Stimulated activated CD4-positive, alpha-beta T cell treated with anti-CD3 and anti-CD28 coated beads, Interleukin-2, amount 100 ng/mL, for 4 hours (primary cell): Measurements from ENCODE around the gene SFSWAP.
"Not testable (repeated sequence)": the region's sequence is repeated elsewhere in the genome, so short reads cannot be mapped to it uniquely, and the experiment has no call there.

Experiments
- DNase-seq: peaks from one replicate; pipeline ENCODE4 v3.0.0-alpha.2; 2020; ENCODE audit warnings: low read depth

The SFSWAP gene

DNA sequence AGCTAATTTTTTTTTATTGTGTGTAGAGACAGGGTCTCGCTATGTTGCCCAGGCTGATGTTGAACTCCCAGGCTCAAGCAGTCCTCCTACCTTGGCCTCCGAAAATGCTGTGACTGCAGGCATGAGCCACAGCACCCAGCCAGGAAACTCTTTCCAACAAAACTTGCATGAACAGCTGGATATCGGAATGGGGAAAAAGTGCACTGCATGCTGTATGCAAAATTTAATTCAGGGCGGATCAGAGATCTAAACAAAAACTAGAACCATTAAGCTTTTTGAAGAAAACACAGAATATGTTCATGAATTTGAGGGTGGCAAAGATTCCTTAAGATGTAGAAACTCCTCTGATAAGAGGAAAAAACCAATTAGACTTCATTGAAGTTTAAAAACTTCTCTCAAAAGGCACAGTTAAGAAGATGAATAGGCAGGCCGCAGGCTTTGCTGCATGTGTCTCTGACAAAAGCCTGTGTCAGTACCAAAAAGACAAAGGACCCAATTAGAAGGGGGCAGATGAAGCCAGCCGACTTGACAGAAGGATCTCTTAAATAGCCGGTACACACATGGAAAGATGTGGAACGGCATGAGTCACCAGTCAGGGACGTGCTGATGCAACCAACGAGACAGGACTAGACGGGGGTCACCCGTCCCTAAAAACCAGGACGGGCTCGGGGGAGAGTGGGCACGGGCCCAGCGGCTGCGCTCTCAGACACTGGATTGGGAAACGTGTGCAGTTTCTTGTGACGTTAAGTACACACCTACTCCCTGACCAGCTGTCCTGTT lies 82.5 kb downstream of the SFSWAP start:
- DNase-seq: no peak

- DNase-seq: no peak
Measured at GRCh38 chr12:131794061-131794460, 83.2 kb downstream of the SFSWAP start.

DNA sequence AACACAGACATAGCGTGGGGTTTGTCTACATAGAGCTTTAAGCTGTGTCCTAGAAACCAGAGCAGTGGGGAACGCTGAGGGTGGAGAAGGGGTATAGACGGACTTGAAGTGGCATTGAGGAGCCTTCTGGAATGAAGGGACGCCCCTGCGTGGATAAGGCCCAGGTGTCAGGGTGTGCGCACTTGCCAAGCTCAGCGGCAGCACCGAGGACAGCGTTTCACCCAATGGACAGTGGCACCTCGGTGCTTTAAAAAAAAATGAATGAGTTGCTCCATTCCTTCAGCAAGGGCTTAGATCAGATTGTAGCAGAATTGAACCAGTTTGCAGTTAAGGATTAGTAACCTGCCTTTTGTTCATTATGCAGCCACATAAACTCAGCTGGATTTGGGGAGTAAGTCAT lies 83.7 kb downstream of the SFSWAP start:
- no peak for DNase-seq

- DNase-seq: no peak
Measured at GRCh38 chr12:131795064-131795463, 84.2 kb downstream of the SFSWAP start.

DNA sequence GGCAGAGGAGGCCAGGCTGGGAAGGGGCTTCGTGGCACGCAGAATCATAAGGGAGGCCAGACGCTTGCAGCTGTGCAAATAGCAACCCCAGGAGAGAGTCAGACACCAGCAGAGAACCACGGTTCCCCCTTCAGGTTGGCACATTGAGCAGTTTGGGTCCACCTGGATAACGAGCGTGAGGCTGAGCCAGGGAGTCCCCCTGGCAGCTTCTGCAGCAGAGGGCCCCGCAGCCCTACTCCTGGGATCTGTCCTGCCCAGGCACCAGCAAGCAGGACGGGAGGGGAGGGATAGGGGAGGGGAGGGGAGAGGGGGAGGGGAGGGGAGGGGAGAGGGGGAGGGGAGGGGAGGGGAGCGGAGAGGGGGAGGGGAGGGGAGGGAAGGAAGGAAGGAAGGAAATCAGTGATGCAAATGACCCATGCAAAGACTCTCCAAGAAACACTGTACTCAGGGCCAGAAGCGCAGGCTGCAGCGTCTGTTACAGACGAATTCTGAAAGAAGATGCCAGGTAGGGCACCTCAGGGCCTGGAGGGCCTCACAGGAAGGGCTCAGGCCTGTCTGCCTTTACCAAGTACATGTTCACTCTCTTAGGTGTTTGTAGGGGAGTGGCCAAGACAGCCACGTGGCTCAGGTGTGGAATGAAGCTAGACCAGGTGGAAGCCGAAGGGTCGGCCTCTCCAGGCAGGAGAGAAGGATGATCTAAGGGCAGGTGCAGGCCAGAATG lies 85.0 kb downstream of the SFSWAP start:
- DNase-seq: no peak

GRCh38 chr12:131796411-131796736 lies 85.5 kb downstream of the SFSWAP start:
- no peak for DNase-seq

DNA sequence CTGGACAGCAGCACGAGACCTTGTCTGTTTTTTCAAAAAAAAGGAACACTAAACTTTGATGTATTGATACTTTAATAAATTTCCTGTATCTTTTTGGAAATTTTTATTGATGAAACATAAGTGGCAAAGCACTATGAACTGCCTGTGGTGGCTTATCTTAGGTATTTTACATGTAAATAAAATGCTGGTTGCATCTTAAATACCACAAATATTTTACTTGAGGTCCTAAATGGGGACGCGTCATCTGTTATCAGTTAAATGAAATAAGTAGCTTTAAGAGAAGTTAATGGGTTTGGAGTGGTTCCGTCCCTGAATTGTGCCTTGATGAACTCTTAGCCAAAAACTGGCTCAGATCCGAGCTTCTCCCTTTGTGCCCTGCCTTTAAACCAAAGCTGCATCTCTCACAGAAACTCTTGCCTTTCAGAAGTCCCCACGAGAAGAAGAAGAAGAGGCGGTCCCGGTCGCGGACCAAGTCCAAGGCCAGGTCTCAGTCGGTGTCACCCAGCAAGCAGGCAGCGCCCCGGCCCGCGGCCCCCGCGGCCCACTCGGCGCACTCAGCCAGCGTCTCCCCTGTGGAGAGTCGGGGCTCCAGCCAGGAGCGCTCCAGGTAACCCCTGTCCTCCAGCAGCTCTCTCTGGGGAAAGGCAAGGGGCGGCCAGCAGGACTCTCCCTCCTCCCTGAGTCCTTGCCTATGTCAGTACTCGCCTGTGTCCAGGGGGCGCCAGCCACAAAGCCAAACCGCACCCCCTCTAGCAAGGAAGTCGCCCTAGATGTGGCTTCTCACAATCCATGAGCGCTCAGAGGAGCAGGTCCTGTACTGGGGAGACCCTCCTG lies 86.1 kb downstream of the SFSWAP start:
- DNase-seq: no peak

DNA sequence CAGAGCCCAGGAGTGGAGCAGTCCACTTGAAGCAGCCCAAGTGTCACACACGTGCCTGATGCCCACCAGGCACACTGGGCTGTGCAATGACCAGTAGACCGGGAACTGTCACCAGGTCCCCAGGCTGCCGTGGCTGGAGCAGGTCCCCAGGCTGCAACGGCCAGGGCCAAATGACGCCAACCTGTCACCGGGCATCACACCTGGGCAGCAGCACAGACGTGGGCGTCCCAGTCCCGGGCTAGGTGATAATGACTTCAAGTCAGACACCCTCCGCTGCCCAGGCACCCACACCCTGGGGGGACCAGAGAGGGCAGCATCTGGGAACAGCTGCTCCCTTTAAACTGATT lies 86.7 kb downstream of the SFSWAP start:
- no peak for DNase-seq

DNA sequence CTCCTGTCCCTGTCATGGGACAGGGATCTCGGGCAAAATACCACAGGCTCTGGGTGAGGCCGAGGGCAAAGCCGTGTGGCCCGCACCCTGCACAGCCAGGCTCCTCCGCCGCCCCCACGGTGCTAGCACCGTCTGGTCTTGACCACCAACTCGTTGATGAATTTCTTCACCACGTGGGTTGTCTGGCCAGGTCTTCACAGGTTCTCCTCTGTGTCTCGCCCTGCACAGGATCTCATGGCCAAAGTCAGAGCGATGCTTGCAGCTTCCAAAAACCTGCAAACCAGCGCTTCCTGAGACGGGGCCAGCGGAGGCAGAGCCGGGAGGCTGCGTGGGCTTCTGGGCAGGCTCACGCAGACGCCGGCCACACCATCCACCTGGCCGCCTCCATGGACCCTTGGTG lies 88.3 kb downstream of the SFSWAP start:
- no peak for DNase-seq

DNA sequence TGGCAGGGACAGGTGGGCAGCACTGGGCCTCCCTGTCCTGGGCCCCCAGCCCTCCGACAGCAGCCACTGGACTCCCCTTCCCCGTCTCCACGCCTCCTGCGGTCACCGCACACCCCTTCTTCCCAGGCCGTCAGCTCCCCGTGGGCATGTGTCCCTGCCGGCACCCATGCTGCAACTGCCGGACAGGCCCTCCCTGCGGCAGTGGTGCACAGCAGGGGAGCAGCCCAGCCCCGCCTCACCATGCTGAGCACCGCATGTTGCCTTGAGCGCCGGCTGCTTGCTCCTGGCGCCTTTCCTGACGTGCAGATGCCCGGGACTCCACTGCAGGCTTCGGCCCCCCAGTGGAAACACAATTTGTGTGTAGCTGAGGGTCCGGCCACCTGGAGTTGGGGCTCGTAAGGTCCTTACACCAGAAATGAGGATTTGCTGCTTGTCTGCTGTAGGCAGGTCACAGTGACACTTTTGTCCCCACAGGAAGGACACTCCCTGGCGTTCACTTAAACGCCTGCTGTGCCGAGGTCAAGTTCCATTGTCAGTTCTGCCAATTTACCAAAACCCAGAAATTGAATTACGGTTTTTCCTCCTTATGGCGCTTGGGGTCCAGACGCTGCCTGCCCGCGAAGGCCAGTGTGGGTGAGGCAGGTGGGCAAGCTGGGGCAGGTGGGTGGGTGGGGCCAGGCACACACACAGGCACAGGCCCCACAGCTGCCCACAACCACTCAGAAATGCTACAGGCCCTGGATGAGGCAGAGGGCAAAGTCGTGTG lies 89.1 kb downstream of the SFSWAP start:
- no peak for DNase-seq

DNA sequence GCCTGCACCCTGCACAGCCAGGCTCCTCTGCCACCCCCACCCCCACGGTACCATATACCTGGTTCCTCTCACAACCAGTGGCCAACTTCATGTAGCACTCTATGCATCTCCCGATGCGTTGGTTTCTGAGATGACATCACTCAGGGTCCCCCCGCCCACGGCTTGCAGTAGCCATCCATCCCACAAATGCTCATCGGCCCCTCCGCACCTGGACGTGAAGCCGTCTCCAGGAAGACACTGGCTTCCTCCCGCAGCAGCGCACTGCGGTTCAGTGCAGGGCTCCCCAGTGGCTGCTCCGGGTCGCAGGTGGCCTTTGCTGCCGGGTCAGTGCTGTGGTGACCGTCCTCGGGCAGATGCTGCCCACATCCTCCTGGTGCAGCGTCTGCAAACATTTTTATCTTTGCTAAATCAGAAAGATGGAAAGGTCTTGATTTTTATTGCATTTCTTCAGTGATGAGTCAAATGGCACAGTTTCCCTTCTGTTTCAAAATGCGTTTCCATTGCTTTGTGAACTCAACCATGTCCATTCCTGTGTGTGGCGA lies 89.8 kb downstream of the SFSWAP start:
- DNase-seq: no peak

DNA sequence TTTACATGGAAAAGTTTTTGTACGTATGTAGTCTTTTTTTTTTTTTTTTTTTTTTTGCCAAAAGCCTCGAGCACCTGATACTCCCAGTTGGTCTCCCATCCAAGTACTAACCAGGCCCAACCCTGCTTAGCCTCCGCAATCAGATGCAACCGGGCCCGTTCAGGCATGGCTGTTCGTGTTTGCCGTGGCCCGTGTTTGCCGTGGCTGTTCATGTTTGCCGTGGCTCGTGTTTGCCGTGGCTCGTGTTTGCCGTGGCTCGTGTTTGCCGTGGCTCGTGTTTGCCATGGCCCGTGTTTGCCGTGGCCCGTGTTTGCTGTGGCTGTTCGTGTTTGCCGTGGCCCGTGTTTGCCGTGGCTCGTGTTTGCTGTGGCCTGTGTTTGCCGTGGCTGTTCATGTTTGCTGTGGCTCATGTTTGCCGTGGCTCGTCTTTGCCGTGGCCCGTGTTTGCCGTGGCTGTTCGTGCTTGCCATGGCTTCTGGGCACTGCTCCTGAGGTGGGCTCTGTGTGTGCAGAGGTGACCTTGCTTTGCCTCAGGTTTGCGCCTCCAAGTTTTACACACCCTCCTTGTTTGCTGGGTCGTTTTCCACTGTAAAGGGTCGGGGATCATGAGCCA lies 90.5 kb downstream of the SFSWAP start:
- no peak for DNase-seq

- DNase-seq: no peak
Measured at GRCh38 chr12:131803961-131804521, 93.2 kb downstream of the SFSWAP start.

DNA sequence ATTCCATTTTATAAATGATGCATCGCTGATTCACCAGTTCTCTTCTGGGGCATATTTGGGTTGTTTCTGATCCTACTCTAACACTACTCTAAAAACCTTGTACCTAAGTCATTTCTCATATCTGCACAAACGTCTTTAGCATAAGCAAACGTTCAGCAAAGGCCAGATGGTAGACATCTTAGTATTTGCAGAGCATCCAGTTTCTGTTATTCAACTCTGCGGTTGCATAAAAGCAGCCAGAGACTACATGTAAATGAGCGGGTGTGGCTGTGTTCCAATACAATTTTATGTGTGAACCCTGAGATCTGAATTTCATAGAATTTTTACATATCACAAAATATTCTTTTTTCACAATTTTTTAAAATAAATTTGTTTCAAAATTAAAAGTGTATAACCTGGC lies 94.5 kb downstream of the SFSWAP start:
- no peak for DNase-seq

DNA sequence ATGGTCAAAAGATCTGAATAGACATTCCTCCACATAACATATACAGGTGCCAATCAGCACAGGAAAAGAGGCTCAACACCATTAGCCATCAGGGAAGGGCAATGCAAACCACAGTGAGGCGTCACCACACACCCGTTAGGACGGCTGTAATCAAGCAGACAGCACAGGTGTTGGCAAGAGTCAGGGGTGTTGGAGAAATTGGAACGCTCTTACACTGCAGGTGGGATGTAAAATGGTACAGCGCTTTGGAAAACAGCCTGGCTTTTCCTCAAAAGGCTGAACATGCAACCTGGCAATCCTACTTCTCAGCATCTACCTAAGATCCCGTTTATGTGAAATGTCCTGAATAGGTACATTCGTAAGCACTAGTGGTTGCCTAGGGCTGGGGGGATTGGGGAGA lies 95.8 kb downstream of the SFSWAP start:
- no peak for DNase-seq

DNA sequence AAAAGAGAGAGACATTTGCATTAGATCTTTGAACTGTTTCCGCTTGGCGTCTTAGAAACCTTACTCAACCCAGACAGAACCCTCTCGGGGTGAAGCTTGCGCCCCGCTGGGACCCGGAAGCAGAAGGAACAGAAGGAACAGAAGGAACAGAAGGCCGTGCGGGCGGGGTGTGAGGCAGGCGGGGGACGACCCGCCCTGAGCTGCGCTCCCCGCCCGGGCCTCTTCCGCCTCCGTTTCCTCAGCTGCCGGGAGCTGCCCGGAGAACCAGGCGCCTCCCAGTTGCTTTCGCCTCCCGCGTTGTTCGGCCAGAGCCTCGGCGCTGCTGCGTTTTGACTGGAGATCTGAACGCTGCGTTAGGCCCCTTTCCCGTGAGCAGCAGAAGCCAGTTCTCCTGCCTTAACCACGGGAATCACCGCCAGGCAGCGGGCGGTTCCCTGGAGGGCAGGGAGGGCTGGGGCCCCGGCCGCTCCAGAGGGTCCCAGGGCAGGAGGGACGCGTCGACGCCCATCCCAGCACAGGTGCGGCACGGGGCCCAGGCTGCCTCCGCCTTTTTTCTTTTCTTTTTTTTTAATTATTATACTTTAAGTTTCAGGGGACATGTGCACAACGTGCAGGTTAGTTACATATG lies 98.0 kb downstream of the SFSWAP start:
- no peak for DNase-seq

- not testable (repeated sequence) for DNase-seq
Measured at GRCh38 chr12:131809476-131810254, 98.8 kb downstream of the SFSWAP start.

- no peak for DNase-seq
Measured at GRCh38 chr12:131810726-131811125, 99.8 kb downstream of the SFSWAP start.

- DNase-seq: no peak
Measured at GRCh38 chr12:131815131-131815530, 104.2 kb downstream of the SFSWAP start.

- DNase-seq: no peak
Measured at GRCh38 chr12:131816495-131816894, 105.6 kb downstream of the SFSWAP start.
